Measurements from ENCODE around the gene OR7G3. TPM values are rescaled to one million over a fixed set of nuclear protein-coding genes. Genes with fewer than 3 reads are reported as not detected.

The OR7G3 gene
- total RNA-seq, 1 experiment from 2014 or later = not detected

- Mint-ChIP-seq H3K4me3 (ENCODE audit: low read depth, unreplicated experiment) (no peak within 1 kb of the TSS), H3K27ac (ENCODE audit: unreplicated experiment) (no peak within 1 kb of the TSS), H3K27me3 (ENCODE audit: unreplicated experiment) (no peaks in the 10 kb centered on the region), H3K4me1 (ENCODE audit: low read depth, unreplicated experiment) (no peaks in the 10 kb centered on the region), H3K9me3 (ENCODE audit: low read depth, unreplicated experiment) (no peaks in the 10 kb centered on the region), H3K36me3 (ENCODE audit: insufficient read depth, unreplicated experiment) (no peaks in the 10 kb centered on the region)
- BruUV-seq (replicated peaks) = no TSS peak
- TF ChIP-seq CTCF (IDR thresholded peaks at IDR 0.05; ENCODE audit: unreplicated experiment) = no peak
- intact Hi-C loops (cut with micrococcal nuclease; ENCODE audit: unreplicated experiment) = no loop called here
- CTCF ChIA-PET = no interaction called here
- no peak for DNase-seq
Observed at GRCh38 chr19:9086761-9087160, 40.0 kb downstream of the OR7G3 start, which contains the start of gene OR1M1. OR1M1 (plus strand) TSS chr19:9087061; CDS start chr19:9093245, 6,184 bp downstream.

DNA sequence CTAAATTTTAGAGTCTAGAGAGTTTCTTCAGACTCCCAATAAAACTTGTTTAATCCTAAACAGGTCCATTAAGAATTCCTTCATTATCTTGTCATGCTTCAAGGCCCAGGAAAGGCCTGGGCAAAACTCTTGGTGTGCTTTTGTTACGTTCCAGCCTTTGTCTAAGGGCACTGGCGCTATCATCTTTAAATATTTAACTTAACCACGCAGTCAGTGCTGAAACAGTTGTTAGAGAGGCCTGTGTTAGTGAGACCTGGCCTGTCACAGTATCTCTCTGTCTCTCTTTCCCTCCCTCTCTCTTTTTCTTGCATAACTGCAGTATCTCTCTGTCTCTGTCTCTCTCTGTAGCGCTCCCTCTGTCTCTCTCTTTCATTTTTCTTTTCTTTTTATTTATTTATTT lies 48.1 kb downstream of the OR7G3 start:
- Mint-ChIP-seq H3K27ac (ENCODE audit: unreplicated experiment) (no peak overlapping the region), H3K36me3 (ENCODE audit: insufficient read depth, unreplicated experiment) (peaks cover 13% of the 10 kb centered on the region), H3K4me3 (ENCODE audit: low read depth, unreplicated experiment) (no peak overlapping the region), H3K4me1 (ENCODE audit: low read depth, unreplicated experiment) (peaks cover 12% of the 10 kb centered on the region), H3K27me3 (ENCODE audit: unreplicated experiment) (no peaks in the 10 kb centered on the region), H3K9me3 (ENCODE audit: low read depth, unreplicated experiment) (no peaks in the 10 kb centered on the region)
- intact Hi-C loops (cut with micrococcal nuclease; ENCODE audit: unreplicated experiment) = loop anchor here (10.0 kb wide), 1 partner anchor 64 kb away; the partner anchor contains the start of gene MUC16
- no peak for DNase-seq
- no peak for TF ChIP-seq CTCF (IDR thresholded peaks at IDR 0.05; ENCODE audit: unreplicated experiment)
- BruUV-seq (replicated peaks) = no TSS peak
- CTCF ChIA-PET = no interaction called here

DNA sequence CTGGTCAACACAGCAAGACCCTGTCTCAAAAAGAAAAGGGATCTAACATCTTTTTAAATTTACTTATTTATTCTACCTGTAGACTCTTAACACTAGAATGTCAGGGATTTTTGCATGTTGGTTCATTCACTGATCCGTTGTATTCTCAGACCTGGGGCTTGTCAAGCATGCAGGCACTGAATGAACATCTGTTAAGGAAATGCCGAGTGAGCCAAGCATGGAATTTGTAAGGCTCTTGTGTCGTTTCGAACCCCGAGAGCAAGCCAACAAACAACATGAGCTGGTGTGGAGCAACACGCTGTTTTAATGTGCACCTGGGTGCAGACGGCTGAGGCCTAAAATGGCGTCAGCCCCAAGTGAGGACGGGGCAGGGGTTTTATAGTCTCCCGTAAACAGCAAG lies 49.8 kb downstream of the OR7G3 start:
- BruUV-seq (replicated peaks) = no TSS peak
- no peak overlapping the region for H3K4me3 Mint-ChIP-seq (ENCODE audit: low read depth, unreplicated experiment)

More for the DNA sequence above, 49.8 kb downstream of the OR7G3 start:
- no peak for TF ChIP-seq CTCF (IDR thresholded peaks at IDR 0.05; ENCODE audit: unreplicated experiment)
- no peaks in the 10 kb centered on the region for H3K27me3 Mint-ChIP-seq (ENCODE audit: unreplicated experiment)
- DNase-seq = no peak
- CTCF ChIA-PET = no interaction called here
- intact Hi-C loops (cut with micrococcal nuclease; ENCODE audit: unreplicated experiment) = loop anchor here (10.0 kb wide), 1 partner anchor 62 kb away; the partner anchor contains the start of gene MUC16
- no peaks in the 10 kb centered on the region for H3K9me3 Mint-ChIP-seq (ENCODE audit: low read depth, unreplicated experiment)
- no peak overlapping the region for H3K27ac Mint-ChIP-seq (ENCODE audit: unreplicated experiment)
- H3K36me3 Mint-ChIP-seq (ENCODE audit: insufficient read depth, unreplicated experiment) = peaks cover 13% of the 10 kb centered on the region
- H3K4me1 Mint-ChIP-seq (ENCODE audit: low read depth, unreplicated experiment) = peaks cover 12% of the 10 kb centered on the region

Other genes starting within 250 kb of the OR7G3 start
- 0.15 and 0.17 TPM in 2 replicates for gene MUC16, start 116.5 kb downstream of the OR7G3 start, total RNA-seq (2022)
- not detected in 2 replicates for gene OR1M1, start 39.9 kb downstream of the OR7G3 start, total RNA-seq (2022)
- not detected in 2 replicates for gene OR7G2, start 19.5 kb downstream of the OR7G3 start, total RNA-seq (2022)
- gene OR7G1, start 11.2 kb downstream of the OR7G3 start, total RNA-seq (2022) = not detected in 2 replicates
- gene ZNF317, start 13.4 kb upstream of the OR7G3 start, total RNA-seq (2022) = 25.4 and 26.3 TPM in 2 replicates
- not detected in 2 replicates for gene OR7D2, start 52.0 kb upstream of the OR7G3 start, total RNA-seq (2022)
- gene OR7D4, start 92.6 kb upstream of the OR7G3 start, total RNA-seq (2022) = not detected in 2 replicates
- gene OR7E24, start 124.0 kb upstream of the OR7G3 start, total RNA-seq (2022) = not detected in 2 replicates
- gene ZNF699, start 182.9 kb upstream of the OR7G3 start, total RNA-seq (2022) = 2.9 and 3.2 TPM in 2 replicates
- gene ZNF559, start 197.2 kb upstream of the OR7G3 start, total RNA-seq (2022) = 7.5 and 10.4 TPM in 2 replicates
- 2.2 and 2.5 TPM in 2 replicates for gene ZNF177, start 236.1 kb upstream of the OR7G3 start, total RNA-seq (2022)

All from Calu3 (cell line).